GM18499 (cell line): ENCODE data around the gene EHBP1L1.

Source experiments
- ATAC-seq: cut with Tn5 transposase; IDR thresholded peaks from one replicate; pipeline ENCODE4 v1.9.1; 2021; ENCODE audit warnings: moderate number of reproducible peaks; ENCODE audit not compliant: insufficient read depth, unreplicated experiment

EHBP1L1 gene

DNA sequence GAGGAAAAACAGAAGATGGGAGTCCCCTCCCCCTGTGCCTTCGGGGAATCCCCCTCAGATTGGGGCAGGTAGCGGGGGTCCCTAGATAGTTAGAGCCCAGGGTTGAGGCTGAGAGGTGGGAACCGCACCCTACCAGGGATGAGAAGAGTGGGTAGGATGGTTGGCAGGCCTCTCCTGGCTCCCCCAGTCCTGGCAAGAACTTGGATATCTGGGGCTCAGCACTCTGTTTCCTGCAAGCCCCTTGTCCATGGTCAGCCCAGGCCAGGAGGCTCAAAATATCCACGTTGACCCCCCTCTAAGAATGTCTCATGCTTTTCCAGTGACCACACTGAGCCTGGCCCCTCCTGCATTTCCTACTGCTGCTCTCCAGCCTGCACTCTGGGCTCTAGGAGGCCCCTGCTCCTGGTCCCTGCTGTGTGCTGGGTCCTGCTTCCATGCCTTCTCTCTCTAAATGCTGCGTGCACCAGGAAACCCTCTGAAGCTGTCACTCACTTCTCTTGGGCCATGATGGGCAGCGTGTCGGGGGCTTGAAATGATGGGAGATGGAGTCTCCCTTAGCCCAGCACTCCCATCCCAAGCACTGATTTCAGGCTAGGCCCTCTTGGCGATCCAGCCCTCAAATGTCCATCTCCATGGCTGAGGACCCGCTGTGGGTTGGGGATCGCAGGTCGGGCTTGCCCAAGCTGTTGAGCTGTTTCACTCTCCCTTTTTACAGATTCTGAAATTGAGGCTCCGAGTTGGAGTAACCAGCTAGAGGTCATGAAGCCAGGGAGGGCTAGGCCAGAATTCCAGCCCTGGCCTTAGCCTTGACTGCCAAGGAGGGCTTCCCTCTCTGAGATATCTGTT lies 36.1 kb downstream of the EHBP1L1 start:
- no peak for ATAC-seq

DNA sequence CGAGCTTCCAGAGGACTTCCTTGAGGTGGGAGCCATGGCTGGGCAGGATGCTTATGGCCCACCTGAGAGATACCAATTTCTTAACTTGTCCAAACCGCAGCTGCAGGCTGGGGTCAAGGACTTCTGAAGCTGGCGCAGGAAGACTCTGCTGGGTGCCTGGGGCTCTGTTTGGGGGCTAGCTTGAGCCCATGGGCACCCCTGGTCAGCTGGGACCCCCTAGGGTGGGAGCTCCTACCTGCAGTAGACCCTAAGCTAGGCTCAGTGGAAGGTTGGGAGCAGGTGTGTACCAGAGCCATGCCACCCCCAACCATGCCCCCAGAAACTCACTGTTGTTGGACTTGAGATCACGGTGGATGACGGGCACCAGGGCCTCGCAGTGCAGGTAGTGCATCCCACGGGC lies 36.8 kb downstream of the EHBP1L1 start:
- no peak for ATAC-seq

DNA sequence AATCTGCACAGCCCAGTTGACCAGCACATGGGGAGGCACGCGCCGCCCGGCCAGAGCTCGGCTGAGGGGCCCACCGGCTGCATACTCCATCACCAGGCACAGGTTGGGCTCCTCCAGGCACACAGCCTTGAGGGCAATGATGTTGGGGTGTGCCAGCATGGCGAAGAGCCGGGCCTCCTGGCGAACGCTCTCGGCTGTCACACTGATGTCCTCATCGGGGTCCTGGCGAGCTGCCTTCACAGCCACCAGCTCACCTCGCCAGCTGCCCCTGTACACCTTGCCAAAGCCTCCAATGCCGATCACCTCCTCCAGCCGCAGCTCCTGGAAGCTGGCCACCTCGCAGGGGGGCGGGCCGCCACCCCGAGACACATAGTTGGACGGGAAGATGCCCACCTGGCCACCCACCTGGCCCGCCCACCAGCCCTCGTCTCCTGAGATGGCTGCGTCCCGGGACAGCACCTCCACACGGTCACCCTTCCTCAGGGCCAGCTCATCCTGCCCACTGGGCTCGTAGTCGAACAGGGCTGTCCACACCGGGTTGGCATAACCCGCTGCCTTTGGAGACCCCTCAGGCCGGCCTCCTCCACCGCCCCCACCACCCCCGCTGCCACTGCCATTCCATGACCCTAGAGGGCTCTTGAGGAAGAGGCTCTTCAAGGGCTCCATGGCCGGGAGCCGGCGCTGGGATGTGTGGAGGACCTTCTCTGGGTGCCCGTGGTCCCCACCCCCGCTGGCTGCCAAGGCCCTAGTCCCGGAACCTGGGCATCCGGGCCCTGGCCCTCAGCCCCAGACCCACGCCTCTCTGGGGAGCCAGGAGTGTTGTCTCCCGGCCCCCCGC lies 37.5 kb downstream of the EHBP1L1 start:
- ATAC-seq: no peak

GRCh38 chr11:65615229-65615949 lies 39.5 kb downstream of the EHBP1L1 start, which contains the start of gene PCNX3:
Gene PCNX3, plus strand, starts transcription at chr11:65615776. Its CDS starts 536 bp downstream, at chr11:65616312.
- peak; percentile 68 for ATAC-seq

DNA sequence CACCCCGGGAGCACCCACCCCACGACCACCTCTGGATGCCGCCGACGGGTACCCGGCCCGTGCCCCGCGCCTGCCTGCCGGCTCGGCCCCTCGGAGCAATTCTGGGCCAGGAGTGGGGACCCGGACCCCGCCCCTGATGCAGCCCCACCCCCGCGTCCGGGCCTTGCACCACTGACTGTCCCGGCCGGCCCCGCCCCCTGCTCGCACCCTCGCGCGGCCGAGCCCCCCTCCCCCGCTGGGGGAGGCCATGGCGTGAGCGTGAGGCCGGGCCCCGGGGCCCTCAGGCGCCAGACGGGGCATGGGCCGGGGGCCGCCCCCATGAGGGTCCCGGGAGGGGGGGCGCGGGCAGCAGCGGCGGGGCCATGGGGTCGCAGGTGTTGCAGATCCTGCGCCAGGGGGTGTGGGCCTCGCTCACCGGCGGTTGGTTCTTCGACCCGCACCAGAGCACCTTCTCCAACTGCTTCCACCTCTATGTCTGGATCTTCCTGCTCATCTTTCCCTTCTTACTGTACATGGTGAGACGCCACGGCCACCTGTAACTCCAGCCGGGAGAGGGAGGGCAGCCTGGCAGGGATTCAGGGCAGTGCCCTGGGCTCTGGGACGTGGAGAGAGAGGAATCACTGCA lies 40.2 kb downstream of the EHBP1L1 start:
- ATAC-seq: no peak

GRCh38 chr11:65616575-65617001 lies 40.7 kb downstream of the EHBP1L1 start:
- no peak for ATAC-seq

DNA sequence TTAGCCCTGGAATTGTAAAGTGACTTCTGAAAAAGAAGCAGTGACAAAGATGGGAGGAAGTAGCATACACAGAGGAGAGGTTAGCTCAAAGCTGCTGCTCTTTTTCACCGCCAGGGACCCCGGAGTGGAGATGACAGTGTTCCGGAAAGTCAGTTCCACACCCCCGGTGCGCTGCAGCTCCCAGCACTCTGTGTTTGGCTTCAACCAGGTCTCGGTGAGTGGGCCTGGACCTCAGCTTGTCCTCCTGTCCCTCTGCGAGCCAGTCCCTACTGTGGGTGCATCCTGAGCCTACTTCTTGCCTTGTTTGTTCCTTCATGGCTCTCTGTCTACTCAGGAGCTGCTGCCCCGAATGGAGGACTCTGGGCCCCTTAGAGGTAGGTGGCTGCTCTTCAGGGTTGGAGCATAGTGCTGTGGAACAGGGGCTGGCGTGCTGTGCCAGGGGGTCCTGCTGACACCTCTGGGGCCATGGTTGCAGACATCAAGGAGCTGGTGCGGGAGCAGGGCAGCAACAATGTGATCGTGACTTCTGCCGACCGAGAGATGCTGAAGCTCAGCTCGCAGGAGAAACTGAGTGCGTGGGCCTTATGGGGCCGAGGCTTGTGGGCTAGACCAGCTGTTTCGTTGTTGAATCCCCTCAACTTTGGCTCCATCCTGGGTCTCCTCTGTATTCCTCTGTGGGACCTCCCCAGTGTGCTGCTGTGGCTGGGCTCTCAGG lies 41.4 kb downstream of the EHBP1L1 start:
- no peak for ATAC-seq

- no peak for ATAC-seq
These were observed 42.3 kb downstream of the EHBP1L1 start for GRCh38 chr11:65617990-65618751.

DNA sequence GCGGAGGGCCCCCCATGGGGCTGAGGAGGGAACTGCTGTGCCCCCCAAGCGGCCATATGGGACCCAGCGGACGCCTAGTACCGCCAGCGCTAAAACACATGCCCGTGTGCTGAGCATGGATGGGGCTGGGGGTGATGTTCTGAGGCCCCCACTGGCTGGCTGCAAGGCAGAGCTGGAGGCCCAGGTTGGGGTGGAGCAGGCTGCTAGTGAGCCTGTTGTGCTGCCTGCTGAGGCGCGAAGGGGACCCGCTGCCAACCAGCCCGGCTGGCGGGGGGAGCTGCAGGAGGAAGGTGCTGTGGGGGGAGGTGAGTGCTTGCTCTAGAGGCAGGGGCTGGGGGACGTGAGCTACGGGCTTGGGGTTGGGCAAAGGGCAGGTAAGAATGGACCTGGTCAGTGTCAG lies 42.9 kb downstream of the EHBP1L1 start:
- ATAC-seq: no peak

- ATAC-seq: no peak
These were observed 43.6 kb downstream of the EHBP1L1 start for GRCh38 chr11:65619281-65619928.

- no peak for ATAC-seq
These were observed 44.8 kb downstream of the EHBP1L1 start for GRCh38 chr11:65620666-65621065.

GRCh38 chr11:65621460-65621859 lies 45.6 kb downstream of the EHBP1L1 start:
- no peak for ATAC-seq

- ATAC-seq: no peak
These were observed 46.2 kb downstream of the EHBP1L1 start for GRCh38 chr11:65622011-65622410.

GRCh38 chr11:65623177-65623576 lies 47.3 kb downstream of the EHBP1L1 start:
- no peak for ATAC-seq

GRCh38 chr11:65623852-65624616 lies 48.2 kb downstream of the EHBP1L1 start:
- no peak for ATAC-seq

- ATAC-seq: no peak
These were observed 49.2 kb downstream of the EHBP1L1 start for GRCh38 chr11:65624931-65625627.
